ENCODE results near the gene IQCB1. TPM values are rescaled to one million over a fixed set of nuclear protein-coding genes. Genes with fewer than 3 reads are reported as not detected.

The IQCB1 gene
- total and polyA plus RNA-seq, 9 of the 15 experiments (the other 6 are each of a cell fraction or from before 2014, with no cell fraction given), result 21.1 to 38.1 (median 27.5) TPM

DNA sequence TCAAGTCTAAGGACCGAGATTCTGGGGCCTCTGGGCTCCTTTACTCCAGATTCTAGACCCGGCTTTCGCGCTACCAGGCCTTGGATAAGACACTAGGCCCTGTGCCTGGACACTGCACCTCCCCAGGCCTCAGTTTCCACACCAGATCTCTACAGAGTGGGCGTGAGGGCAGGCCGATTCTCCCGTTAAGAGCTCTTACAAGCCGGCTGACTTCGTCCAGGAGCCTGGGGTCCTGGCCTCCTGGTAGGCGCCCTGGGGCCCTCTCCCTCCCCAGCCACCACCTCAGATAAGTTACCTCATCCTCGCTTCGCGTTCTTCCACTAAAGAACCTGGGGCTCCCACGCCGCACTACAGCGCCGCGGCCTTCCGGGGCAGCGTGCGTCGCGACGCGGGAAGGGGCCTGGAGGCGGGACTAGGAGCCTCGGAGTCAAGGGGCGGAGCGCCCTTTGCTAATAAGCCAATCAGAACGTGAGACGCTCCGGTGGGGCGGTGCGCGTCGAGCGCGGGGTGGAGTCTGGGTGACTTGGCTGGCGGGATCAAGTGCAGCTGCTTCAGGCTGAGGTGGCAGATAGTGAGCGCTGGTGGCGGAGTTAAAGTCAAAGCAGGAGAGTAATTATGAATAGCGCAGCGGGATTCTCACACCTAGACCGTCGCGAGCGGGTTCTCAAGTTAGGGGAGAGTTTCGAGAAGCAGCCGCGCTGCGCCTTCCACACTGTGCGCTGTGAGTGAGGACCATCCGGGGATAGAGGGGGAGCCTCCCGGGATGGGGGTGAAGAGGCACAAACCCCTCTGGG, at the start of gene IQCB1, which contains the start of gene EAF2 (continued):
- TF ChIP-seq, protein P1, sequence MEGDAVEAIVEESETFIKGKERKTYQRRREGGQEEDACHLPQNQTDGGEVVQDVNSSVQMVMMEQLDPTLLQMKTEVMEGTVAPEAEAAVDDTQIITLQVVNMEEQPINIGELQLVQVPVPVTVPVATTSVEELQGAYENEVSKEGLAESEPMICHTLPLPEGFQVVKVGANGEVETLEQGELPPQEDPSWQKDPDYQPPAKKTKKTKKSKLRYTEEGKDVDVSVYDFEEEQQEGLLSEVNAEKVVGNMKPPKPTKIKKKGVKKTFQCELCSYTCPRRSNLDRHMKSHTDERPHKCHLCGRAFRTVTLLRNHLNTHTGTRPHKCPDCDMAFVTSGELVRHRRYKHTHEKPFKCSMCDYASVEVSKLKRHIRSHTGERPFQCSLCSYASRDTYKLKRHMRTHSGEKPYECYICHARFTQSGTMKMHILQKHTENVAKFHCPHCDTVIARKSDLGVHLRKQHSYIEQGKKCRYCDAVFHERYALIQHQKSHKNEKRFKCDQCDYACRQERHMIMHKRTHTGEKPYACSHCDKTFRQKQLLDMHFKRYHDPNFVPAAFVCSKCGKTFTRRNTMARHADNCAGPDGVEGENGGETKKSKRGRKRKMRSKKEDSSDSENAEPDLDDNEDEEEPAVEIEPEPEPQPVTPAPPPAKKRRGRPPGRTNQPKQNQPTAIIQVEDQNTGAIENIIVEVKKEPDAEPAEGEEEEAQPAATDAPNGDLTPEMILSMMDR (IDR thresholded peaks at IDR 0.05 in 2 of 3, conservative IDR thresholded peaks at IDR 0.05 in 1 of 3; ENCODE audit: insufficient read depth in 2 of 3, low read depth in 1 of 3, low read length in 3 of 3), result peak in 1 of 3 experiments; percentile 8; a peak in 1 of 6 replicates
- TF ChIP-seq, protein P2, sequence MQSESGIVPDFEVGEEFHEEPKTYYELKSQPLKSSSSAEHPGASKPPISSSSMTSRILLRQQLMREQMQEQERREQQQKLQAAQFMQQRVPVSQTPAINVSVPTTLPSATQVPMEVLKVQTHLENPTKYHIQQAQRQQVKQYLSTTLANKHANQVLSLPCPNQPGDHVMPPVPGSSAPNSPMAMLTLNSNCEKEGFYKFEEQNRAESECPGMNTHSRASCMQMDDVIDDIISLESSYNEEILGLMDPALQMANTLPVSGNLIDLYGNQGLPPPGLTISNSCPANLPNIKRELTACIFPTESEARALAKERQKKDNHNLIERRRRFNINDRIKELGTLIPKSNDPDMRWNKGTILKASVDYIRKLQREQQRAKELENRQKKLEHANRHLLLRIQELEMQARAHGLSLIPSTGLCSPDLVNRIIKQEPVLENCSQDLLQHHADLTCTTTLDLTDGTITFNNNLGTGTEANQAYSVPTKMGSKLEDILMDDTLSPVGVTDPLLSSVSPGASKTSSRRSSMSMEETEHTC (IDR thresholded peaks at IDR 0.05), result no peak
- TF ChIP-seq SAFB2 (IDR thresholded peaks at IDR 0.05; ENCODE audit: borderline replicate concordance, low read depth, low read length, severe bottlenecking) (no peak), MAZ (CRISPR knock-in tag; conservative IDR thresholded peaks at IDR 0.05 in 1 of 2, IDR thresholded peaks at IDR 0.05 in 1 of 2) (peak in 1 of 2 experiments; percentile 41; a peak in 1 of 4 replicates), PURB (CRISPR knock-in tag; IDR thresholded peaks at IDR 0.05; ENCODE audit: low read depth) (no peak), GATA2 (CRISPR knock-in tag; IDR thresholded peaks at IDR 0.05) (0 out of 2 replicates have a peak, but pooled peaks have one; percentile 21), CREBBP (IDR thresholded peaks at IDR 0.05; ENCODE audit: low read depth, low read length) (no peak), IRF2 (CRISPR knock-in tag; IDR thresholded peaks at IDR 0.05) (no peak), YY1 (IDR thresholded peaks at IDR 0.05; ENCODE audit: borderline replicate concordance in 1 of 3, control insufficient read depth in 1 of 3, extremely low read depth in 1 of 3, insufficient read depth in 3 of 3, insufficient read length in 1 of 3, insufficient replicate concordance in 2 of 3, low read depth in 1 of 3, low read length in 2 of 3) (peak in 2 of 3 experiments; percentile 14 to 22), ZC3H11A (IDR thresholded peaks at IDR 0.05; ENCODE audit: low read depth, low read length) (no peak), RB1 (IDR thresholded peaks at IDR 0.05; ENCODE audit: low read depth) (peak; percentile 55; the same call in 1 of the 2 replicates), KDM5B (IDR thresholded peaks at IDR 0.05; ENCODE audit: insufficient replicate concordance, low read depth, low read length) (peak; percentile 85)
- TF ChIP-seq, protein P3, sequence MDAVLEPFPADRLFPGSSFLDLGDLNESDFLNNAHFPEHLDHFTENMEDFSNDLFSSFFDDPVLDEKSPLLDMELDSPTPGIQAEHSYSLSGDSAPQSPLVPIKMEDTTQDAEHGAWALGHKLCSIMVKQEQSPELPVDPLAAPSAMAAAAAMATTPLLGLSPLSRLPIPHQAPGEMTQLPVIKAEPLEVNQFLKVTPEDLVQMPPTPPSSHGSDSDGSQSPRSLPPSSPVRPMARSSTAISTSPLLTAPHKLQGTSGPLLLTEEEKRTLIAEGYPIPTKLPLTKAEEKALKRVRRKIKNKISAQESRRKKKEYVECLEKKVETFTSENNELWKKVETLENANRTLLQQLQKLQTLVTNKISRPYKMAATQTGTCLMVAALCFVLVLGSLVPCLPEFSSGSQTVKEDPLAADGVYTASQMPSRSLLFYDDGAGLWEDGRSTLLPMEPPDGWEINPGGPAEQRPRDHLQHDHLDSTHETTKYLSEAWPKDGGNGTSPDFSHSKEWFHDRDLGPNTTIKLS (IDR thresholded peaks at IDR 0.05; ENCODE audit: borderline replicate concordance, low read depth), result peak; percentile 73; the same call in 1 of the 2 replicates
- TF ChIP-seq, protein P4, sequence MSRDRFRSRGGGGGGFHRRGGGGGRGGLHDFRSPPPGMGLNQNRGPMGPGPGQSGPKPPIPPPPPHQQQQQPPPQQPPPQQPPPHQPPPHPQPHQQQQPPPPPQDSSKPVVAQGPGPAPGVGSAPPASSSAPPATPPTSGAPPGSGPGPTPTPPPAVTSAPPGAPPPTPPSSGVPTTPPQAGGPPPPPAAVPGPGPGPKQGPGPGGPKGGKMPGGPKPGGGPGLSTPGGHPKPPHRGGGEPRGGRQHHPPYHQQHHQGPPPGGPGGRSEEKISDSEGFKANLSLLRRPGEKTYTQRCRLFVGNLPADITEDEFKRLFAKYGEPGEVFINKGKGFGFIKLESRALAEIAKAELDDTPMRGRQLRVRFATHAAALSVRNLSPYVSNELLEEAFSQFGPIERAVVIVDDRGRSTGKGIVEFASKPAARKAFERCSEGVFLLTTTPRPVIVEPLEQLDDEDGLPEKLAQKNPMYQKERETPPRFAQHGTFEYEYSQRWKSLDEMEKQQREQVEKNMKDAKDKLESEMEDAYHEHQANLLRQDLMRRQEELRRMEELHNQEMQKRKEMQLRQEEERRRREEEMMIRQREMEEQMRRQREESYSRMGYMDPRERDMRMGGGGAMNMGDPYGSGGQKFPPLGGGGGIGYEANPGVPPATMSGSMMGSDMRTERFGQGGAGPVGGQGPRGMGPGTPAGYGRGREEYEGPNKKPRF (IDR thresholded peaks at IDR 0.05; ENCODE audit: low read depth, low read length), result no peak
- TF ChIP-seq, protein P5, sequence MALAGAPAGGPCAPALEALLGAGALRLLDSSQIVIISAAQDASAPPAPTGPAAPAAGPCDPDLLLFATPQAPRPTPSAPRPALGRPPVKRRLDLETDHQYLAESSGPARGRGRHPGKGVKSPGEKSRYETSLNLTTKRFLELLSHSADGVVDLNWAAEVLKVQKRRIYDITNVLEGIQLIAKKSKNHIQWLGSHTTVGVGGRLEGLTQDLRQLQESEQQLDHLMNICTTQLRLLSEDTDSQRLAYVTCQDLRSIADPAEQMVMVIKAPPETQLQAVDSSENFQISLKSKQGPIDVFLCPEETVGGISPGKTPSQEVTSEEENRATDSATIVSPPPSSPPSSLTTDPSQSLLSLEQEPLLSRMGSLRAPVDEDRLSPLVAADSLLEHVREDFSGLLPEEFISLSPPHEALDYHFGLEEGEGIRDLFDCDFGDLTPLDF (CRISPR knock-in tag; IDR thresholded peaks at IDR 0.05), result 0 out of 2 replicates have a peak, but pooled peaks have one; percentile 78

All from K562 (cell line).